Measurements from ENCODE around the gene KANK4.

KANK4 gene

GRCh38 chr1:62318756-62319544 lies at the start of gene KANK4:
TSS of gene KANK4 (minus strand) at chr1:62319434. CDS start at chr1:62281564, 37,870 bp downstream.
- Mint-ChIP-seq H3K4me3 (no peak within 1 kb of the TSS), H3K36me3 (ENCODE audit: low read depth) (no peaks in the 10 kb centered on the region), H3K9me3 (no peaks in the 10 kb centered on the region), H3K27me3 (ENCODE audit: low read depth) (peaks cover 35% of the 10 kb centered on the region), H3K4me1 (ENCODE audit: low read depth) (peaks cover 1% of the 10 kb centered on the region), H3K27ac (no peak within 1 kb of the TSS)
- DNase-seq (ENCODE audit: low spot score), result no peak

- Mint-ChIP-seq H3K4me1 (ENCODE audit: low read depth) (no peaks in the 10 kb centered on the region), H3K36me3 (ENCODE audit: low read depth) (no peaks in the 10 kb centered on the region), H3K27ac (no peak overlapping the region), H3K9me3 (no peaks in the 10 kb centered on the region), H3K4me3 (no peak overlapping the region), H3K27me3 (ENCODE audit: low read depth) (peaks cover 17% of the 10 kb centered on the region)
- no peak for DNase-seq (ENCODE audit: low spot score)
Measured at GRCh38 chr1:62368989-62369388, 49.8 kb upstream of the KANK4 start.

GRCh38 chr1:62367005-62367557 lies 47.8 kb upstream of the KANK4 start:
- Mint-ChIP-seq H3K9me3 (no peaks in the 10 kb centered on the region), H3K27ac (no peak overlapping the region), H3K27me3 (ENCODE audit: low read depth) (peaks cover 17% of the 10 kb centered on the region), H3K4me1 (ENCODE audit: low read depth) (no peaks in the 10 kb centered on the region), H3K4me3 (no peak overlapping the region), H3K36me3 (ENCODE audit: low read depth) (no peaks in the 10 kb centered on the region)
- DNase-seq (ENCODE audit: low spot score), result no peak

GRCh38 chr1:62364721-62365120 lies 45.5 kb upstream of the KANK4 start:
- Mint-ChIP-seq H3K4me1 (ENCODE audit: low read depth) (no peaks in the 10 kb centered on the region), H3K36me3 (ENCODE audit: low read depth) (no peaks in the 10 kb centered on the region), H3K27ac (no peak overlapping the region), H3K27me3 (ENCODE audit: low read depth) (peaks cover 10% of the 10 kb centered on the region), H3K4me3 (no peak overlapping the region), H3K9me3 (no peaks in the 10 kb centered on the region)
- no peak for DNase-seq (ENCODE audit: low spot score)

- no peaks in the 10 kb centered on the region for H3K27me3 Mint-ChIP-seq (ENCODE audit: low read depth)
- H3K4me1 Mint-ChIP-seq (ENCODE audit: low read depth), result peaks cover 2% of the 10 kb centered on the region
- no peak overlapping the region for H3K4me3 Mint-ChIP-seq
- no peaks in the 10 kb centered on the region for H3K36me3 Mint-ChIP-seq (ENCODE audit: low read depth)
- H3K27ac Mint-ChIP-seq, result no peak overlapping the region
- no peak for DNase-seq (ENCODE audit: low spot score)
- H3K9me3 Mint-ChIP-seq, result no peaks in the 10 kb centered on the region
Measured at GRCh38 chr1:62362926-62363325, 43.7 kb upstream of the KANK4 start.

GRCh38 chr1:62362061-62362917 lies 43.1 kb upstream of the KANK4 start:
- DNase-seq (ENCODE audit: low spot score), result no peak
- Mint-ChIP-seq H3K4me1 (ENCODE audit: low read depth) (peaks cover 2% of the 10 kb centered on the region), H3K27me3 (ENCODE audit: low read depth) (no peaks in the 10 kb centered on the region), H3K27ac (no peak overlapping the region), H3K4me3 (no peak overlapping the region), H3K36me3 (ENCODE audit: low read depth) (no peaks in the 10 kb centered on the region), H3K9me3 (no peaks in the 10 kb centered on the region)

GRCh38 chr1:62361431-62361830 lies 42.2 kb upstream of the KANK4 start:
- Mint-ChIP-seq H3K4me1 (ENCODE audit: low read depth) (peaks cover 2% of the 10 kb centered on the region), H3K4me3 (no peak overlapping the region), H3K9me3 (no peaks in the 10 kb centered on the region), H3K36me3 (ENCODE audit: low read depth) (no peaks in the 10 kb centered on the region), H3K27ac (no peak overlapping the region), H3K27me3 (ENCODE audit: low read depth) (no peaks in the 10 kb centered on the region)
- DNase-seq (ENCODE audit: low spot score), result no peak

GRCh38 chr1:62358665-62359373 lies 39.6 kb upstream of the KANK4 start:
- peaks cover 2% of the 10 kb centered on the region for H3K4me1 Mint-ChIP-seq (ENCODE audit: low read depth)
- H3K36me3 Mint-ChIP-seq (ENCODE audit: low read depth), result no peaks in the 10 kb centered on the region
- H3K27me3 Mint-ChIP-seq (ENCODE audit: low read depth), result no peaks in the 10 kb centered on the region
- no peak overlapping the region for H3K27ac Mint-ChIP-seq
- H3K9me3 Mint-ChIP-seq, result no peaks in the 10 kb centered on the region
- no peak for DNase-seq (ENCODE audit: low spot score)
- no peak overlapping the region for H3K4me3 Mint-ChIP-seq

- no peak overlapping the region for H3K4me3 Mint-ChIP-seq
- peaks cover 2% of the 10 kb centered on the region for H3K4me1 Mint-ChIP-seq (ENCODE audit: low read depth)
- H3K27ac Mint-ChIP-seq, result no peak overlapping the region
- no peaks in the 10 kb centered on the region for H3K36me3 Mint-ChIP-seq (ENCODE audit: low read depth)
- DNase-seq (ENCODE audit: low spot score), result no peak
- no peaks in the 10 kb centered on the region for H3K27me3 Mint-ChIP-seq (ENCODE audit: low read depth)
- no peaks in the 10 kb centered on the region for H3K9me3 Mint-ChIP-seq
Measured at GRCh38 chr1:62357916-62358315, 38.7 kb upstream of the KANK4 start.

GRCh38 chr1:62356257-62356835 lies 37.1 kb upstream of the KANK4 start:
- Mint-ChIP-seq H3K27ac (no peak overlapping the region), H3K4me1 (ENCODE audit: low read depth) (peaks cover 2% of the 10 kb centered on the region), H3K4me3 (no peak overlapping the region), H3K36me3 (ENCODE audit: low read depth) (no peaks in the 10 kb centered on the region), H3K9me3 (no peaks in the 10 kb centered on the region), H3K27me3 (ENCODE audit: low read depth) (no peaks in the 10 kb centered on the region)
- no peak for DNase-seq (ENCODE audit: low spot score)

- Mint-ChIP-seq H3K36me3 (ENCODE audit: low read depth) (no peaks in the 10 kb centered on the region), H3K27me3 (ENCODE audit: low read depth) (no peaks in the 10 kb centered on the region), H3K9me3 (no peaks in the 10 kb centered on the region), H3K27ac (no peak overlapping the region), H3K4me3 (no peak overlapping the region), H3K4me1 (ENCODE audit: low read depth) (peaks cover 2% of the 10 kb centered on the region)
- DNase-seq (ENCODE audit: low spot score), result no peak
Measured at GRCh38 chr1:62355095-62355494, 35.9 kb upstream of the KANK4 start.

GRCh38 chr1:62353853-62354252 lies 34.6 kb upstream of the KANK4 start:
- H3K4me1 Mint-ChIP-seq (ENCODE audit: low read depth), result no peaks in the 10 kb centered on the region
- no peak overlapping the region for H3K4me3 Mint-ChIP-seq
- no peak overlapping the region for H3K27ac Mint-ChIP-seq
- no peaks in the 10 kb centered on the region for H3K36me3 Mint-ChIP-seq (ENCODE audit: low read depth)
- no peaks in the 10 kb centered on the region for H3K27me3 Mint-ChIP-seq (ENCODE audit: low read depth)
- no peak for DNase-seq (ENCODE audit: low spot score)
- H3K9me3 Mint-ChIP-seq, result no peaks in the 10 kb centered on the region

- Mint-ChIP-seq H3K9me3 (no peaks in the 10 kb centered on the region), H3K36me3 (ENCODE audit: low read depth) (no peaks in the 10 kb centered on the region), H3K4me3 (no peak overlapping the region), H3K27me3 (ENCODE audit: low read depth) (no peaks in the 10 kb centered on the region), H3K27ac (no peak overlapping the region), H3K4me1 (ENCODE audit: low read depth) (no peaks in the 10 kb centered on the region)
- DNase-seq (ENCODE audit: low spot score), result no peak
Measured at GRCh38 chr1:62352387-62352786, 33.2 kb upstream of the KANK4 start.

All from T-helper 2 cell treated with Interferon-gamma antibody and Interleukin-4, amounts not matched to agents 5 μg/mL and 100 μg/mL, for 36 hours (primary cell).